Lower lobe of right lung (tissue), 2 donors: ENCODE results near the gene GRIP2. TPM values are rescaled to one million over a fixed set of nuclear protein-coding genes. Genes with fewer than 3 reads are reported as not detected.

Source experiments
- ATAC-seq, 2 donors: fragments of 200-7000 bp; cut with Tn5 transposase; one replicate each; pipeline ENCODE4 v1.9.1; 2020 to 2022; ENCODE audit warnings: mild to moderate bottlenecking in 2 of 2, moderate library complexity in 2 of 2
- DNase-seq: peaks from one replicate; pipeline ENCODE4 v3.0.0-alpha.2; 2020
- H3K27ac ChIP-seq: fragments of 200-600 bp; one replicate; pipeline ENCODE4 v1.8.0; 2022
- H3K27me3 ChIP-seq: fragments of 200-600 bp; one replicate; pipeline ENCODE4 v1.8.0; 2022; ENCODE audit warnings: low read depth
- H3K36me3 ChIP-seq: fragments of 200-600 bp; one replicate; pipeline ENCODE4 v1.8.0; 2022; ENCODE audit warnings: mild to moderate bottlenecking
- H3K4me1 ChIP-seq: fragments of 200-600 bp; one replicate; pipeline ENCODE4 v1.8.0; 2022
- H3K4me3 ChIP-seq: fragments of 200-600 bp; one replicate; pipeline ENCODE4 v1.8.0; 2022; ENCODE audit warnings: mild to moderate bottlenecking
- H3K9me3 ChIP-seq: fragments of 200-600 bp; one replicate; pipeline ENCODE4 v1.8.0; 2022
- intact Hi-C: fragments of 100-400 bp; cut with DNase I; formaldehyde crosslinking; loops from one replicate; pipeline ENCODE4 v1.11.0; 2022
- total RNA-seq: library from RNA; stranded (reverse); fragmentation: NEBNext Ultra II Directional; extraction: Animal tissue kit (Norgen Biotek cat#: 25700); gene quantifications from one replicate; pipeline ENCODE4 v1.2.1, GENCODE V29; 2021
- TF ChIP-seq, protein P1 (sequence below): fragments of 200-600 bp; IDR thresholded peaks from one replicate; pipeline ENCODE4 v1.8.0; 2022; ENCODE audit warnings: antibody characterized with exemption, mild to moderate bottlenecking
- donor health status: DM: no; HTN: yes; CAD: no; lungs with severe emphysema.

The GRIP2 gene
- total RNA-seq, 1 donor from 2014 or later = 1.1 TPM

- Histone ChIP-seq H3K27me3 (no peaks in the 10 kb centered on the region), H3K36me3 (no peaks in the 10 kb centered on the region), H3K4me1 (no peaks in the 10 kb centered on the region), H3K4me3 (no peak overlapping the region), H3K27ac (no peak overlapping the region), H3K9me3 (no peaks in the 10 kb centered on the region)
- DNase-seq (no peak), ATAC-seq (no peak)
- TF ChIP-seq, protein P1, sequence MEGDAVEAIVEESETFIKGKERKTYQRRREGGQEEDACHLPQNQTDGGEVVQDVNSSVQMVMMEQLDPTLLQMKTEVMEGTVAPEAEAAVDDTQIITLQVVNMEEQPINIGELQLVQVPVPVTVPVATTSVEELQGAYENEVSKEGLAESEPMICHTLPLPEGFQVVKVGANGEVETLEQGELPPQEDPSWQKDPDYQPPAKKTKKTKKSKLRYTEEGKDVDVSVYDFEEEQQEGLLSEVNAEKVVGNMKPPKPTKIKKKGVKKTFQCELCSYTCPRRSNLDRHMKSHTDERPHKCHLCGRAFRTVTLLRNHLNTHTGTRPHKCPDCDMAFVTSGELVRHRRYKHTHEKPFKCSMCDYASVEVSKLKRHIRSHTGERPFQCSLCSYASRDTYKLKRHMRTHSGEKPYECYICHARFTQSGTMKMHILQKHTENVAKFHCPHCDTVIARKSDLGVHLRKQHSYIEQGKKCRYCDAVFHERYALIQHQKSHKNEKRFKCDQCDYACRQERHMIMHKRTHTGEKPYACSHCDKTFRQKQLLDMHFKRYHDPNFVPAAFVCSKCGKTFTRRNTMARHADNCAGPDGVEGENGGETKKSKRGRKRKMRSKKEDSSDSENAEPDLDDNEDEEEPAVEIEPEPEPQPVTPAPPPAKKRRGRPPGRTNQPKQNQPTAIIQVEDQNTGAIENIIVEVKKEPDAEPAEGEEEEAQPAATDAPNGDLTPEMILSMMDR = no peak
- intact Hi-C loops = no loop called here
Observed at GRCh38 chr3:14542656-14543055, 2.5 kb upstream of the GRIP2 start.

- DNase-seq = no peak
- H3K4me1 ChIP-seq = no peaks in the 10 kb centered on the region
- no peak for ATAC-seq
- intact Hi-C loops = no loop called here
- H3K9me3 ChIP-seq = no peaks in the 10 kb centered on the region
- H3K36me3 ChIP-seq = no peaks in the 10 kb centered on the region
- no peak overlapping the region for H3K27ac ChIP-seq
- no peak overlapping the region for H3K4me3 ChIP-seq
- TF ChIP-seq, protein P1 = no peak
- no peaks in the 10 kb centered on the region for H3K27me3 ChIP-seq
Observed at GRCh38 chr3:14541646-14542045, 1.5 kb upstream of the GRIP2 start.

GRCh38 chr3:14540821-14541385 lies 761 bp upstream of the GRIP2 start:
- no peaks in the 10 kb centered on the region for H3K9me3 ChIP-seq
- H3K27ac ChIP-seq = no peak overlapping the region
- no peaks in the 10 kb centered on the region for H3K27me3 ChIP-seq
- ATAC-seq (no peak), DNase-seq (peak; percentile 23)
- TF ChIP-seq, protein P1 = no peak
- intact Hi-C loops = no loop called here
- H3K4me1 ChIP-seq = no peaks in the 10 kb centered on the region
- no peak overlapping the region for H3K4me3 ChIP-seq
- no peaks in the 10 kb centered on the region for H3K36me3 ChIP-seq

GRCh38 chr3:14539384-14539741 lies 779 bp downstream of the GRIP2 start:
- H3K4me1 ChIP-seq = no peaks in the 10 kb centered on the region

GRCh38 chr3:14538451-14539088 lies 1.6 kb downstream of the GRIP2 start:
- peaks cover 8% of the 10 kb centered on the region for H3K27me3 ChIP-seq
- no peaks in the 10 kb centered on the region for H3K4me1 ChIP-seq
- intact Hi-C loops = no loop called here
- no peaks in the 10 kb centered on the region for H3K36me3 ChIP-seq
- ATAC-seq = no peak
- TF ChIP-seq, protein P1 = no peak
- peak; percentile 29 for DNase-seq
- no peaks in the 10 kb centered on the region for H3K9me3 ChIP-seq
- no peak overlapping the region for H3K4me3 ChIP-seq
- no peak overlapping the region for H3K27ac ChIP-seq

More at GRCh38 chr3:14539384-14539741, 779 bp downstream of the GRIP2 start:
- TF ChIP-seq, protein P1 = no peak
- H3K27ac ChIP-seq = no peak overlapping the region
- intact Hi-C loops = no loop called here
- ATAC-seq (no peak), DNase-seq (peak; percentile 20)
- H3K36me3 ChIP-seq = no peaks in the 10 kb centered on the region
- H3K9me3 ChIP-seq = no peaks in the 10 kb centered on the region
- H3K4me3 ChIP-seq = no peak overlapping the region
- H3K27me3 ChIP-seq = peaks cover 8% of the 10 kb centered on the region
